ENCODE measurements around the gene GUCY2F. TPM values are rescaled to one million over a fixed set of nuclear protein-coding genes. Genes with fewer than 3 reads are reported as not detected.
A peak's percentile ranks its signal among the peaks of the same experiment; 100 is the strongest.

GUCY2F gene
- 0.06 and 0.07 TPM in 2 replicates for total RNA-seq (ENCODE audit: low replicate concordance)

GRCh38 chrX:109481986-109482385 lies at the start of gene GUCY2F:
Gene GUCY2F (minus strand): TSS chrX:109482086. CDS start chrX:109475936, 6,150 bp downstream.
- H3K9me3 Mint-ChIP-seq: no peaks in the 10 kb centered on the region
- no peaks in the 10 kb centered on the region for H3K36me3 Mint-ChIP-seq
- H3K27ac Mint-ChIP-seq: no peak within 1 kb of the TSS

GRCh38 chrX:109519001-109519400 lies 37.1 kb upstream of the GUCY2F start:
- Histone ChIP-seq H3F3A (ENCODE audit: low read depth) (no peaks in the 10 kb centered on the region), H4K20me1 (ENCODE audit: low read depth) (no peaks in the 10 kb centered on the region), H3K27ac (no peak overlapping the region), H3K4me3 (no peak overlapping the region), H2AFZ (replicated peaks) (no peak overlapping the region), H3K9ac (no peak overlapping the region), H3K9me3 (ENCODE audit: low read depth) (peaks cover 5% of the 10 kb centered on the region), H3K4me1 (no peaks in the 10 kb centered on the region), H3K4me2 (no peak overlapping the region), H3K79me2 (ENCODE audit: low read depth) (no peaks in the 10 kb centered on the region), H3K36me3 (no peaks in the 10 kb centered on the region), H3K27me3 (no peaks in the 10 kb centered on the region)
- TF ChIP-seq EZH2phosphoT487 (IDR thresholded peaks at IDR 0.05): no peak
- no peak for TF ChIP-seq EZH2 (IDR thresholded peaks at IDR 0.05)
- TF ChIP-seq CTCF (IDR thresholded peaks at IDR 0.05): no peak
- no peaks in the 10 kb centered on the region for H3K4me1 Mint-ChIP-seq
- H3K27ac Mint-ChIP-seq: no peak overlapping the region
- H3K4me3 Mint-ChIP-seq: no peak overlapping the region
- DNase-seq (ENCODE audit: low spot score): no peak
- no peaks in the 10 kb centered on the region for H3K36me3 Mint-ChIP-seq
- peaks cover 2% of the 10 kb centered on the region for H3K9me3 Mint-ChIP-seq
- H3K27me3 Mint-ChIP-seq (ENCODE audit: insufficient read depth, low read depth): no peaks in the 10 kb centered on the region

More at GRCh38 chrX:109481986-109482385, at the start of gene GUCY2F:
- DNase-seq (ENCODE audit: low spot score): no peak
- Histone ChIP-seq H3F3A (ENCODE audit: low read depth) (no peaks in the 10 kb centered on the region), H3K9ac (no peak within 1 kb of the TSS), H4K20me1 (ENCODE audit: low read depth) (no peaks in the 10 kb centered on the region), H3K9me3 (ENCODE audit: low read depth) (no peaks in the 10 kb centered on the region), H3K36me3 (no peaks in the 10 kb centered on the region), H3K4me3 (no peak within 1 kb of the TSS), H3K27ac (no peak within 1 kb of the TSS), H3K4me1 (peaks cover 10% of the 10 kb centered on the region), H3K79me2 (ENCODE audit: low read depth) (no peaks in the 10 kb centered on the region), H3K27me3 (no peaks in the 10 kb centered on the region), H3K4me2 (peak within 1 kb of the TSS; percentile 38), H2AFZ (replicated peaks) (no peak within 1 kb of the TSS)
- Mint-ChIP-seq H3K4me1 (peaks cover 2% of the 10 kb centered on the region), H3K4me3 (no peak within 1 kb of the TSS), H3K27me3 (ENCODE audit: insufficient read depth, low read depth) (no peaks in the 10 kb centered on the region)
- no peak for TF ChIP-seq EZH2 (IDR thresholded peaks at IDR 0.05)
- no peak for TF ChIP-seq EZH2phosphoT487 (IDR thresholded peaks at IDR 0.05)
- no peak for TF ChIP-seq CTCF (IDR thresholded peaks at IDR 0.05)

GRCh38 chrX:109511113-109511512 lies 29.2 kb upstream of the GUCY2F start:
- no peaks in the 10 kb centered on the region for H3K36me3 ChIP-seq
- no peaks in the 10 kb centered on the region for H3K4me1 ChIP-seq
- H2AFZ ChIP-seq (replicated peaks): no peak overlapping the region
- H3K79me2 ChIP-seq (ENCODE audit: low read depth): no peaks in the 10 kb centered on the region
- H4K20me1 ChIP-seq (ENCODE audit: low read depth): no peaks in the 10 kb centered on the region
- no peak overlapping the region for H3K4me2 ChIP-seq
- no peak overlapping the region for H3K9ac ChIP-seq
- no peak overlapping the region for H3K27ac Mint-ChIP-seq
- no peak overlapping the region for H3K4me3 Mint-ChIP-seq
- H3K27me3 ChIP-seq: peaks cover 20% of the 10 kb centered on the region
- DNase-seq (ENCODE audit: low spot score): no peak
- H3K27me3 Mint-ChIP-seq (ENCODE audit: insufficient read depth, low read depth): peaks cover 2% of the 10 kb centered on the region
- H3K4me3 ChIP-seq: no peak overlapping the region
- peaks cover 3% of the 10 kb centered on the region for H3K9me3 Mint-ChIP-seq
- H3K36me3 Mint-ChIP-seq: no peaks in the 10 kb centered on the region
- TF ChIP-seq EZH2phosphoT487 (IDR thresholded peaks at IDR 0.05) (no peak), EZH2 (IDR thresholded peaks at IDR 0.05) (no peak), CTCF (IDR thresholded peaks at IDR 0.05) (no peak)
- no peaks in the 10 kb centered on the region for H3F3A ChIP-seq (ENCODE audit: low read depth)
- H3K9me3 ChIP-seq (ENCODE audit: low read depth): peaks cover 7% of the 10 kb centered on the region
- no peaks in the 10 kb centered on the region for H3K4me1 Mint-ChIP-seq
- no peak overlapping the region for H3K27ac ChIP-seq

Measured in neural progenitor cell (in vitro differentiated cells).